ENCODE results near the gene TACR2.
A peak's percentile ranks its signal among the peaks of the same experiment; 100 is the strongest.
"Not testable (repeated sequence)": the region's sequence is repeated elsewhere in the genome, so short reads cannot be mapped to it uniquely, and the experiment has no call there.

The TACR2 gene

DNA sequence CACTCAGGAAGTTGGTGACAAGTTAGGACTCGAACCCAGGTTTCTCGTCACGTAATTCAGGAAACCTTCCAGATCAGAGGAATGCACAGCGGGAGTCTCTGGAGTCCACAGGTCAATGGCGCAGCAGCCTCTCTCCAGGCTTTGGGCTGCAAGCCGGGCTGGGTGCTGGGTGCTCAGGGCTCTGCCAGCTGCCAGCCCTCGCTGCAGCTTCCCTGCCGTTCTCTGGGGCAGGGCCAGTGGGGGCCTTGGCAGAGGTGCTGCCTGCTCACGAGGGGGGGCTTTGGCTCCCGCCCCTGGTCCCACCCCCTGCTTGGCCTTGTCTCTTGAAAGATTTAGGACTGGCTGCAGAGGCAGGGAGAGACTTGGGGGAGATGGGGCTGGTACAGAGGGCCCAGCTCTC is at the start of gene TACR2:
TSS of gene TACR2 (minus strand) at position 224 of the 400 bp plus-strand sequence. CDS start 595 bp downstream, outside the sequence.
- DNase-seq = no peak

DNA sequence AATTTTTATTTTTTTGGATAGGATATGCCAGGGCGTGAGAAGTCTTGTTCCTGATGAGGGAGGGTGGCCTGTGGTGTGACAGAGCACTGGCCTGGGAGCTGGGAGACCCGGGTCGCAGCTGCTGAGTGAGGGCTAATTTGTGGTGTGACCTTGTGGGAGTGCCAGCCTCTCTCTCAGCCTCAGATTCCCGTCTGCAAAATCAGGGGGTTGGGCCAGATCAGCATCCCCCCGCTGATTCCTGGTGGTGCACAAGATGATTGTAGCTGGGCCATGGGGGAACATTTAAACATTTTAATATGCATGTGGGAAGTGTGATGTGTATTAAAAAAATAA is 49.4 kb upstream of the TACR2 start:
- DNase-seq = no peak

DNA sequence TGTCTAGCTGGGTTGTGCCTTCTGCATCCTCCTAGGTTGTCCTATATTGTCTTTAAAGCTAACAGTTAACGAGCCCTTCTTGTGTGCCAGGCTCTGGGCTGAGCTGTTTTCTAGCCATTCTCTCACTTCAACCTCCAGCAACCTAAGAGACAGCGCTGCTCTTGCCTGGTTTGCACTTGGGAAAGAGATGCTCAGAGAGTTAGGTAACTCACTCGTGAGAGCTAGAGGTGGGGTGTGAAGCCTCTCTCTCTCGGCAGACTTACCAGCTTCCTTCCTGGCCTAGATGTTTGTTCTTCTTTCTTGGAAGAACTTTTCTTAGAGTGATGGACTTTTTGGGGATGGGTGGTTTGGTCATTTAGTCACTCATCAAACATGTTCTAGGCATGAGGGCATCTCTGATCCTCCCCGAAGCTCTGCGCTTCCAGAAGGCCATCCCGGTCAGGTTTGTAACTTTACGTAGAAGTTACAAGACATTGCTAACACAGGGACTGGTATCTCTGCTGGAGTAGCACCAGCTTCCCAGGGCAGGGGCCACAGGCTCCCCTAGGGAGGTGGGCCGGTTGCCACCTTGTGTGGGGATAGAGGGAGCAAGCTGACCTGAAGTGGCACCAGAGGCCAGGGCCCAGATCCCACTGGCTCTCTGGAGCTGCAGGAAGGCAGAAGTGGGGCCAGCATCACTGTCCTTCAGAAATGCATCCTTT is 48.9 kb upstream of the TACR2 start:
- DNase-seq = no peak

DNA sequence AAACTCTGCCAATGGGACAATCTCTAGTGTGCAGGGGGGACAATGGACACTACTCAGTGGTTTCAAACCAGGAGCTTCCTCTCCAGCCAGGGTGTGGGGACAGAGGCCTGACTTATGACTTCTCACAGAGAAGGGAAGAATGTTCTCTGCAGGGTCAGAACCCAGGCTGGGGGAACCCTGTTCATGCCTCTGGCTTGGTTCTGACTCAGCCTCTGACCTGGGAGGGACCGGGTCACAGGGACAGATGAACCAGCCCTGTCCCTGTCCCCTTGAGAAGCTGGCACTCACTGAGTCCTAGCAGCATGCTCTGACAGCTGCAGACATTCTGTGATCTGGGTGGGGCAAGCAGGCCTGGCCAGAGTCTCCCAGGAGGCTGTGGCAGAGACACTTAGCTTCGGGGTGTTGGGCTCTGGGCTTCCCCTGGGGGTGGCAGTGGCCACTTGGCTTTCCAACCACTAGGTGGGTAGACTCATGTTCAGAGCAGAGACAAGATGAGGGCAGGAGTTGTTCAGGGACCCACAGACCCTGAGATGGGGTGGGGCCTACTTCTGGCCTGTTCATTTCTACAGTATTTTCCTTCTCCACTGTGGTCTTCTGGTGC is 48.2 kb upstream of the TACR2 start:
- no peak for DNase-seq

DNA sequence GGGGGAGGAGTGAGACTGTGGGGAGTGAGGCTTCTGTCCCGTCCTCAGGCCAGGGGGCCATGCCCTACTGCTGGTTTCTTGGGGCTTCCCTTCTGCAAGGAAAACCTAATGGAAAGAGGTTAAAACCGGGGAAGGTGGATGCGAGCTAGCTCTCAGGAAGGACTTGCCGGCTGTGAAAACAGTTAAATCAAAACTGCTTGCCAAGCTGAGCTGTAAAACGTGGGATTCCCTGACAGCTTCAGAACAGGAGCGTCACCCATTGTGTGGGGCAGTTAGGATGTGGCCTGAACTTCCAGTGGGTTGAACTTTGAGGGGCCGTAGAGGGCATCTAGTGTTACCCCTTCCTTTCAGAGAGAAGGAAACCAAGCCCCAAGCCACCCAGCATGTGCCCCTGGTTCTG is 47.7 kb upstream of the TACR2 start:
- no peak for DNase-seq

DNA sequence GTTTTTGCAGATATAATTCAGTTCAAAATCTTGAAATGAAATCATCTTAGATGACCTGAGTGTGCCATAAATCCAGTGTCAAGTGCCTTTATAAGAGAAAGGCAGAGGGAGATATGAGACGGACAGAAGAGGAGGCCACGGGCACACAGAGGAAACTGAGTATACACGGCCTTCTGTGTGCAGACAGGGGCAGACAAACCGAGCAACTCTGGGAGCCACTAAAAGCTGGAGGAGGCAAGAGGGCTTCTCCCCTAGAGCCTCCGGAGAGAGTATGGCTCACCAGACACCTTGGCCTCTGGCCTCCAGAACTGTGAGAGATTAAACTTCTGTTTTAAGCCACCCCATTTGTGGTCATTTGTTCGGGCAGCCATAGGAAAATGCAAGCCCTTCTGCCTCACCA is 47.2 kb upstream of the TACR2 start:
- DNase-seq = no peak

DNA sequence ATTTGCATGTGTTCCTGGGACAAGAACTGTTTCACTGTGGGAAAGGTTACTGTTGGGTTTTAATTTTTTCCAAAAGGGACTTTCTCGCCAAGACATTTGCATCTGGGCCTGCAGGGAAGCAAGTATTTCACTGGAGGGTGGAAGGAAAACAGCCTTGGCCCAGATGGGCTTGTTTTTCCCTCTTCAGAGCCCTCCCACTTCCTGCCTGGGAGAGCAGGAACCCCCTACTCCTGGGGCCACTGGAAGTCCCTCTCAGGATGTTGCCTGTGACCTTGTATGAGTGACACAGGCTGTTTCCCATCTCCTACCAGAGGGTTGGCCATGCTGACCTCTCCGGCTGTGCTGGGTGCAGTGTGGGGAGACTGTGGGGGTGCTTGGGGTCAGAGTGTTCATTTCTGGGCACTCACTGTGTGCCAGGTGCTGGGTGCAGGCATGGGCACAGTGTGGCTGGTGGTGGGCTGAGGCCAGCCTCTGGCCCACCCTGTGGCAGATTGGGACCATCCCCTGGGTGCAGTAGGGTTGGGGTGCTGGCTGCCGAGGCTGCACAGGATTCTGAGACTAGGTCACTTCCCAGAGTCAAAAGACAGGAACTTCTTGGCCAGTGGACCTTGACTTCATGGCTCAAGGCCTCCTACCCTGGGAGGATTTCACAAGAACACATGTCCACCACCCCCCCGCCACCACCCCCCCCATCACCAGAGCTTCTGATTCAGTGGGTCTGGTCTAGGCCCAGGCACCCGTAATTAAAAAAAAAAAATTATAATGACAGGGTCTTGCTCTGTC is 44.7 kb upstream of the TACR2 start:
- DNase-seq = no peak

DNA sequence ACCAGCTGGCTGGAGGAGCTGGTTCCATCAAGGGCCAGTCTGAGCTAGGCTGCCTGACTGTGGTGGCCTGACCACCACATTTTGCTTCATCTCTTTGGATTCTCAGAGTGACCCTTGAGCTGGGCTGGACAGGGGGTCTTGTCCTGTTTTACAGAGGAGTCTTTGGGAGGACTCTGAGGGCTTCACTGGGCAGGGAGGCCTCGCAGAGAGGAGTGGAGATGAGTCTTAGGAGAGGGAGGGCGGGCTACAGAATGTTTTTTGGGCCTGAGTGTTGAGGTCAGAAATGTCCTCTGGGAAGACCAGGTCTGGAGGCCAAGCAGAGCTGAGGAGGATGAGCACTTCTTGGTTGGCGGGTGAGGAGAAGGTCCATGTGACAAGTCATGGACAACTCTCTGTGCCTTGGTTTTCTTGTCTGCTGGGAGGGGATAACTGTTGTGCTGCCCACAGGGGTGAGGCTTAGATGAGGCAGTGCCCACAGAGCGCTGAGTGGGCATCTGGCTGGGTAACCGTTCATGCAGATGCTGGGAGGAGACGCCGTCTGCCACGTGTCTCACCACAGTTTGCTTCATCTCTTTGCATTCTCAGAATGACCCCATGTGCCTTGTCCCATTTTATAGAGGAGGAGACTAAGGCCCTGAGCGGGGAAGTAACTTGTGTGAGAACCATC is 44.0 kb upstream of the TACR2 start:
- no peak for DNase-seq

DNA sequence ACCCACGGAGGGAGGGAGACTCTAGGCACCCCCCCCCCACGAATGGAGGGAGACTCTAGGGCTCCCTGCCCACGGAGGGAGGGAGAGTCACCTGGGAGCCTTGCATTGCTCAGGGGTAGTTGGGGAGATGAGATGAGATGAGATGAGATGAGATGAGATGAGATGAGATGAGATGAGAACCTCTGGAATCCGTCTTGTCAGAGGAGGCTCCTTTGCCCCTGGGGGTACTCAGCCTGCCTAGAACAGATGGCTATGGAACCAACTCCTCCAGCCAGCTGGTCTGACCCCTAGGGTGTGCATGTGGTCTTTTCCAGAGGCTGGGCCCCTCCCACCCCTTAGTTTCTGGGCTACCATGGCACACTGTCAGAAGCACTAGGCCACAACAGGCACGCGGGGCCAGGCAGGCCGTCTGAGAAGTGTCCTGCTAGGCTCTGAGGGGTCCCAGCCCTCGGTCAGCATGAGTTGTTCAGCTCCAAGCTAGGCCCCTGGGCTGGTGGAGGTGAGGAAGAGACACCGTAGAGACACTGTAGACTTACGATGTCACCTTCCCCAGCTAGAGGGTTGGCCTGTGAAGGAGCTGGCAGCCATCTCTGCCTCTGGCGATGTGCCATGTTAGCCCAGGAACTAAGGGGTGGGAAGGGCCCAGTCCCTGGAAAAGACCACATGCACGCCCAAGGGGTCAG is 43.3 kb upstream of the TACR2 start:
- DNase-seq = no peak

DNA sequence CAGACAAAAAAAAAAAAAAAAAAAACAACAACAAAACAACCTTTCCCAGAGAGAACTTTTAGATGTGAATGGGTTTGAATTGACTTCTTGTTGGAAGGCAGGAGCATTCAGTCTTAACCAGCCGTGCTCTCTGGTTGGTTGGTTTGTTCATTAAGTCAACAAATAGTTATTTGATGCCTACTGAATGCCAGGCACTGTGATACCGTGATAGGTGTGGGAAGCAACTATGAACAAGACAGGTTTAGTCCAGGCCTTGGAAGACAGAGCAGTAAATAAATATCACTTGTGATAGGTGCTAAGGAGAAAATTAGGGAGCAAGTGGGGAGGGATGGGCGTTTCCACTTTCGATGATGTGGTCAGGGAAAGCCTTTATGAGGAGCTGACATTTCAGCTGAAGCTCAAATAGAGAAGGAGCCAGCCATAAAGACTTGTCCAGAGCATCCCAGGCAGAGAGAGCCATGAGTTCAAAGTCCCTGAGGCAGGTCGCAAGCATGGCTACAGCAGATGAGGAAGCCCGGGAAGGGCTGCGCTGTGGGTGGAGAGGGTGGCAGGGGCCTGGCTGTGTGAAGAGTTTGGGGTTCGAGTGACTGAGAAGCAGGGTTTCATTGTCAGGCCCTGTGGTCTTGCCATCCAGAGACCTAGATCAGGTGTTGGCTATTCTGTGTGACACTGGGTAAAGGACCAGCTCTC is 42.5 kb upstream of the TACR2 start:
- no peak for DNase-seq

DNA sequence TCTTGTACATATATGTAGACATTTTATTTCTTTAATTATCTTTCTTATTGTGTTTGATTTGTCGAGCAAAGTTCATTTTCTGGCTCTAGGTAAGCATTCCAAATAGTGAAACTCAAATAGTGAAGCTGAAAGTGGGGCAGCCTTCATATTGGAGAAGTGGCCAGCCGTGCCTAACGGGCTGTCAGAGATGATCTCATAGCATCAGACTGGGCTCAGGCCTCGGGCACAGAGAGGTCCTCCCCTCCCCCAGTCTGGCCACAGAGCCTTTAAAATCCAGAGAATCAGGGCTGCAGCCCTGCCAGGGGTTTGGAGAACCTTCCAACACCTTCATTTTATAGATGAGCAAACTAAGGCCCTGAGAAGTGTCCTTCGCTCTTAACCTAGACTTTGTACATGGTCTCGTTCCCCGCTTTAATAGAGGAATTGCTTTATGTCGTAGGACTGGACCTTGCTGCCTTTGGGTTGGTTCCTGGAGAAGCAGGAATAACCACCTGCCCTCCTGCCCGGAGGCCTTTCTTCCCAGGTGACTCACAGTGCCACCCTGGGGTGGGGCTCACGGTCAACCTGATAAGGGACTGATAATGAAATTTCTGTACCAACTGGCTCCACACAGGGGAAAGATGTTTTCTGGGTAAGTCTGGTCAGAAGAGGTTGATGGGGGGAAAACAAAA is 41.8 kb upstream of the TACR2 start:
- DNase-seq = no peak

DNA sequence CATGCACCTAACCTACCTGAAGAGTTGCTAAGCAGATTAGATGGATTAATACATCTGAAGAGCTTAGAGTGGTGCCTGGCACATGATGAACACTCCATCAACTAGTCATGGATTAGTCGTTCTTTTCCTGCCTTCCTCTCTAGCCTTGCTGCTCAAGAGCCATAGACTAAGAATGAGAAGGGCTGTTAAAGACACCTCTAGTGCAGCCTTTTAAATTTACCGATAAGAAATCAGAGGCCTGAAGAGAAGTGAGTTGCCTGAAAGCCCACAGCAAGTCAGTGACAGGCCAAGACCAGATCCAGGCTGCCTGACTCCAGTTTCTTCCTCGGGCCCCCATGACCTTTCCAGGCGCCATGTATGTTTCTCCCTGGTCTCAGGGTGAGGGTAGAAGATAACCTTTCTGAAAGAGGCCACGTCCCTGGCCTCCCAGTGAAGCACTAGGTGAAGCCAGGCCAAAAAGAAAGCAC is 41.1 kb upstream of the TACR2 start:
- DNase-seq = no peak

DNA sequence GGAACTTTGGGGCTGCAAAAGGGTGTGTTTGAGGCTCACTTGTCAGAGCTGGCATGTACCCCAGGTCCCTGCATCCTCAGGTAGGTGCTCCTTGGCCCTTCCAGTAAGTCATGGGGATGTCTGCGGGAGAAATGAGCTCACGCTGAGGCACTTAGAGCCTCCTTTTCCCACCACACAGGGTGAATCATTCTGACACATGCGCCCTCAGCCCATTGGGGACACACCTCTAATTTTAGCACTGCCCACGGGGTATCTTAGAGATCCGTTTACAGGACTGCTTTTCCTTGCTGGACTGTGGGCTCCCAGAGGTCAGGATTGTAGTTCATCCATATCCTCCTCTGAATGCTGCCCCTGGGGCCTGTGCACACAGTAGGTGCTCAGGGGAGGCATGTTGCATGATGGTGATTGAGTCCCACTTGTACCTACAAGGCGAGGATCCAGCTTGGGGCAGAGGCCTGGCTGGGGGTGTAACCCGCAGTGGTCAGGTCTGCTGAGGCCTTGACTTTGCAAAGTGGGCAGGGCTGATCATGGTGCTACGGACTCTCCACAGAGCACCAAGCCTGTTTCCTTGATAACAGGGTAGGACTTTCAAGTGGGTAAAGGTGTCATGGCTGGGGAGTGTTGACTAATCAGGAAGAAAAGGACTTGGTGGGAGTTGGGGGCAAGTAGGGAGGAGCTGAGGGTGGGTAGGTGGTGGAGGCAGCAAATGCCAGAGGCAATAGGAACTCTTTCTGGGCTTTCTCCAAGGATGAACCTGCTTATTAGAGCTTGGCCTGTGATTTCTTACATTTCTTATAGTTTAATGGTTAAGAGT is 40.4 kb upstream of the TACR2 start:
- no peak for DNase-seq

DNA sequence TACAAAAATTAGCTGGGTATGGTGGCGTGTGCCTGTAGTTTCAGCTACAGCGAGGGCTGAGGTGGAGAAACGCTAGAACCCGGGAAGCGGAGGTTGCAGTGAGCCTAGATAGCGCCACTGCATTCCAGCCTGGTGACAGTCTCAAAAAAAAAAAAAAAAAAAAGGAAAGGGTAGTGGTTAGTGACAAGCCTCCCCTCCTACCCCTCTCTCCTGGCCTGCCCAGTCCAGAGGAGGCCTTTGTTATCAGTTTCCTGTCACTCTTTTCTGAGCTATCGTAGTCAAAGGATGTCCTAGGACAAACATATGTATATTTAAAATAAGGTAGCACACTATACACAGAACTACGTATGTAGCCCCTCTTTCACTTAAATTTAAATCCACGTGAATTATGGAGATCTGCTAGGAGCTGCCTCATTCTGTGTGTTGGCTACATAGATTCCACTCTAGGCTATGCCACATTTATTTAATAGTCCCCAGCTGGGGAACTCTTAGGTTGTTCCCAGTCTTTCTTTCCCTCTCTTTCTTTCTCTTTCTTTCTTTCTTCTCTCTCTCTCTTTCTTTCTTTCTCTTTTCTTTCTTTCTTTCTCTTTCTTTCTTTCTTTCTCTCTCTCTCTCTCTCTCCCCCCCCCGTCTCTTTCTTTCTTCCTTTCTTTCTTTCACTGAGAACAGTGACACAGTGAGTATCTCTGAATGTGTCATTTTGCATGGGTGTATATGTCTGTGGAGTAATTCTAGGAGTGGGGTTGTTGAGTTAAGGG is 38.5 kb upstream of the TACR2 start:
- no peak for DNase-seq

DNA sequence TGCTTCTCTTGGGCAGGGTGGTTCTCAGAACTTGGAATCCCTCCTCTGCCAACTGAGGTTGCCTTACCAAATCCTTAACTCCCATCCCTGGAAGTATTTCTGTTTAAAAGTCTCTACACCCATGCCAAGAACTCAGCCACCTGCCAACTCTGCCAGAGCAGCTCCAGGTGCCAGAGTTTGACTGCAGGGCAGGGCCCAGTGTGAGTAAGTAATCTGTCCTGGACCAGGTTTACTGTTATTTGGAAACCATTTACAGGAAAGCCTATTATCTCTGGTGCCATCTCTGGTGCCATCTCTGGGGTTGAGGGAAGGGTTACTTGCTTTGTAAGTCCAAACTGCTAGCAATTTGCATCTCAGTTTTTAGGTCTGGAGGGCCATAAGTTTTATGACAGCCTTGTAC is 37.1 kb upstream of the TACR2 start:
- DNase-seq = no peak

DNA sequence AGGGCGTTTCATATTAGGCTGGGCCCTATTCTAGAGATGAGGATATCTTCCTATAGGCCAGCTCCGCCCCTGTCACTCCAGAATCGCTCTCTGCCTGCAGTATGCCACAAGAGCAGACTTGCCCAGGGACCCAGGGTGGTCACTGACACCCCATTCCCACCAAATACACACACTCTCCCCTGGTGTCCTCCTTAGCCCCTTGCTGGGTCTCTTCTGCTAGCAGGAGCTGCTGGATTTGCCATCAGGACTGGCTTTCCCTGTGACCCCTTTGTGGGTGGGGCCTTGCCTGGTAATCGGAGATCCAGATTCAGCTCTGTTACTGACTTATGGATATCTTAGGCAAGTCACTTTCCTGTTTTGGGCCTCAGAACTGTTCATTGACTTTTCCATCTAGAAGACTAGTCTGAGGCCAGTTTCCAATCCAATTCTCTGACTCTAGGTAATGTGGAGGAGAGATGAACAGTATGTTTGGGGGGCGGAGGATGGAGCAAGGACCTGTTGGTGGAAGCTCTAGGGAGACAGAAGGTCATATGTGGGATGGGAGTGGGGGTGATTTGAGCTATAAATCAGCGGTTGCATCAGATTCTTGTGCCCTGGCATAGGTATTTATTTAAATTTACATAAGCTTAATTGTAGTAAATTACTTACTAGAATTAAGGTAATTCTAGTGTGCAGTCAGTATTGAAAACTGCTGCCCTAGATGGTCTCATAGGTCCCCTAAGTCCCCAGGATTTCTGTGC is 36.1 kb upstream of the TACR2 start:
- DNase-seq = no peak

DNA sequence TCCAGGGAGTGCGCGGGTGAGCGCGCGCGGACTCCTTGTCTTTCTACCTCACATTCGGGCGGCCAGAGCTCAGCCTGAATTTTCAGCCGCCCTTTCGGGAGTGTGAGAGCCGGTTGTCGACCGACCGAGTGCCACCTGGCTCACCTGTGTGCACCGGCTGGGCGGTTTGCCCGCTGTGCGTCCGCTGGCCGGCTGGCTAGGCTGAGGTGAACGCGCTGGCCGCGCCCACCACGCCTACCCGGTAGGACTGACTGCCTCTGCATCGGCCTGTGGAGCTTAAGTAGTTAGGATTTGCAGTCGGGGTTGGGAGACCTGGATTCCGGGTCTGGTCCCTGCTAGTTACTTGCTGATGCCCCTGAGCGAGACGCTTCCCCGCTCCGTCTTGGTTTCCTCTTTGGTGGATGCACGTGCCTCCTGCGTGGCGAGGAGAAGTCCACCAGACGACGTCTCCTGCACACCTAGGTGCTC is 35.1 kb upstream of the TACR2 start:
- no peak for DNase-seq

DNA sequence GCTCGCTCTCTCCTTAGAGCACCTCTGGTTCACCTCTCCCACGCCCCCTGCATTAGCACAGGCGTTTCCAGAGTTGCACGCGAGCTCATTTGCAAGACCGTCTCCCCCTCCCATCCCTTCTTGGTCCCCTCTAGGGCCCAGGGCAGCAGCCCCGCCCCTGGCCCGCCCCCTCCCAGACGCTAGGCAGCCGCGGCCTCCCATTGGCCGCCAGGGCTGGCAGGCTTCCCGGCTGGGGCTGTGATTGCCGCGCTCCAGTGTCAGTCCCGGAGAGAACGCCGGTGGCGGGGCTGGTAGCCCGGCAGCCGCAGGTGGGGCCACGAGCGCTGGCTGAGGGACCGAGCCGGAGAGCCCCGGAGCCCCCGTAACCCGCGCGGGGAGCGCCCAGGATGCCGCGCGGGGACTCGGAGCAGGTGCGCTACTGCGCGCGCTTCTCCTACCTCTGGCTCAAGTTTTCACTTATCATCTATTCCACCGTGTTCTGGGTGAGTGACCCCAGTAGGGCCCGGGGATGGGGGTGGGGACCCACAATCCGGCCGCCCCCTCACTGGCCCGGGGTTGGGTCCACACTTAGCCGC is 34.6 kb upstream of the TACR2 start, which contains the start of gene TSPAN15:
TSS of gene TSPAN15 (plus strand) at position 257 of the 575 bp plus-strand sequence. CDS start at position 387, 130 bp downstream.
- peak; percentile 90 for DNase-seq

DNA sequence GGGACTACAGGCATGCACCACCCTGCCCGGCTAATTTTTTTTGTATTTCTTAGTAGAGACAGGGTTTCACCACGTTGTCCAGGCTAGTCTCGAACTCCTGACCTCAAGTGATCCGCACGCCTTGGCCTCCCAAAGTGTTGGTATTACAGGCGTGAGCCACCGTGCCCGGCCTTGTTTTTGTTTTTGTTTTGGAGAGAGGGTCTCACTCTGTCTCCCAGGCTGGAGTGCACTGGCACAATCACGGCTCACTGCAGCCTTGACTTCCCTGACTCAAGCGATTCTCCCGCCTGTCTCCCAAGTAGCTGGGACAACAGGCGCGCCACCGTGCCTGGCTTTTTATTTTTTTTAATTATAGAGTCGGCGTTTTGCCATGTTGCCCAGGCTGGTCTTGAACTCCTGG is 33.7 kb upstream of the TACR2 start:
- not testable (repeated sequence) for DNase-seq
